Mesothelial cell of epicardium (in vitro differentiated cells): ENCODE measurements around the gene SOST. TPM values are rescaled to one million over a fixed set of nuclear protein-coding genes. Genes with fewer than 3 reads are reported as not detected.

ENCODE experiments used
- DNase-seq, 2 experiments: peaks; one replicate each; pipeline ENCODE4 v3.0.0; 2021; ENCODE audit warnings: low spot score in 2 of 2; ENCODE audit not compliant: unreplicated experiment in 2 of 2
- H3K27ac Mint-ChIP-seq: 2 replicates; pipeline ENCODE4 v1.8.0; 2021; ENCODE audit warnings: mixed read lengths
- H3K27me3 Mint-ChIP-seq: 2 replicates; pipeline ENCODE4 v1.8.0; 2021; ENCODE audit warnings: low read depth, mixed read lengths
- H3K36me3 Mint-ChIP-seq: 2 replicates; pipeline ENCODE4 v1.8.0; 2021; ENCODE audit warnings: mixed read lengths
- H3K4me1 Mint-ChIP-seq: 2 replicates; pipeline ENCODE4 v1.8.0; 2021; ENCODE audit warnings: mixed read lengths
- H3K4me3 Mint-ChIP-seq: 2 replicates; pipeline ENCODE4 v1.8.0; 2021; ENCODE audit warnings: mild to moderate bottlenecking, moderate library complexity, mixed read lengths
- H3K9me3 Mint-ChIP-seq: 2 replicates; pipeline ENCODE4 v1.8.0; 2021; ENCODE audit warnings: mixed read lengths
- CTCF ChIP-seq: fragments of 200-600 bp; sonication (generic); IDR thresholded peaks from one replicate; pipeline ENCODE4 v1.5.0; 2021; ENCODE audit warnings: antibody characterized with exemption; ENCODE audit not compliant: unreplicated experiment
- total RNA-seq: library from RNA; stranded (reverse); gene quantifications from 3 replicates; pipeline ENCODE4 v1.2.1, GENCODE V29; 2021

SOST gene
- total RNA-seq, 1 donor from 2014 or later = 0.27 TPM

- no peak for TF ChIP-seq CTCF
- Mint-ChIP-seq H3K4me3 (no peak overlapping the region), H3K4me1 (peaks cover 27% of the 10 kb centered on the region), H3K9me3 (peaks cover 5% of the 10 kb centered on the region), H3K36me3 (no peaks in the 10 kb centered on the region), H3K27me3 (no peaks in the 10 kb centered on the region), H3K27ac (peak overlapping the region; percentile 15)
- DNase-seq = no peak
Measured at GRCh38 chr17:43722870-43723665, 35.5 kb downstream of the SOST start.

GRCh38 chr17:43722269-43722619, 36.3 kb downstream of the SOST start:
- TF ChIP-seq CTCF = no peak
- peaks cover 5% of the 10 kb centered on the region for H3K9me3 Mint-ChIP-seq
- no peak for DNase-seq
- peak overlapping the region; percentile 30 for H3K27ac Mint-ChIP-seq
- H3K4me3 Mint-ChIP-seq = no peak overlapping the region
- H3K36me3 Mint-ChIP-seq = no peaks in the 10 kb centered on the region
- no peaks in the 10 kb centered on the region for H3K27me3 Mint-ChIP-seq
- peaks cover 29% of the 10 kb centered on the region for H3K4me1 Mint-ChIP-seq

GRCh38 chr17:43721537-43722268, 36.9 kb downstream of the SOST start:
- no peak for TF ChIP-seq CTCF
- Mint-ChIP-seq H3K9me3 (peaks cover 5% of the 10 kb centered on the region), H3K27ac (peak overlapping the region; percentile 30)

GRCh38 chr17:43720311-43721060, 38.1 kb downstream of the SOST start:
- Mint-ChIP-seq H3K4me3 (peak overlapping the region; percentile 73), H3K27ac (peak overlapping the region; percentile 88), H3K4me1 (peaks cover 29% of the 10 kb centered on the region), H3K27me3 (no peaks in the 10 kb centered on the region), H3K36me3 (no peaks in the 10 kb centered on the region), H3K9me3 (peaks cover 5% of the 10 kb centered on the region)
- DNase-seq = peak; percentile 37 to 70
- no peak for TF ChIP-seq CTCF

More at GRCh38 chr17:43721537-43722268, 36.9 kb downstream of the SOST start:
- Mint-ChIP-seq H3K36me3 (no peaks in the 10 kb centered on the region), H3K4me3 (peak overlapping the region; percentile 73), H3K4me1 (peaks cover 29% of the 10 kb centered on the region), H3K27me3 (no peaks in the 10 kb centered on the region)
- no peak for DNase-seq

GRCh38 chr17:43719578-43719977, 39.0 kb downstream of the SOST start:
- Mint-ChIP-seq H3K27me3 (no peaks in the 10 kb centered on the region), H3K36me3 (no peaks in the 10 kb centered on the region), H3K4me1 (peaks cover 30% of the 10 kb centered on the region), H3K9me3 (peaks cover 5% of the 10 kb centered on the region), H3K27ac (no peak overlapping the region), H3K4me3 (peak overlapping the region; percentile 73)
- DNase-seq = no peak
- no peak for TF ChIP-seq CTCF
